CD4-positive, CD25-positive, alpha-beta regulatory T cell (primary cell): ENCODE results near the gene TSPAN18. TPM values are rescaled to one million over a fixed set of nuclear protein-coding genes. Genes with fewer than 3 reads are reported as not detected.
A peak's percentile ranks its signal among the peaks of the same experiment; 100 is the strongest.

ENCODE experiments used
- ATAC-seq, 2 donors: fragments of 150-1000 bp; cut with Tn5 transposase; one replicate each; pipeline ENCODE4 v1.10.0; 2021; ENCODE audit warnings: low read depth in 2 of 2, moderate number of reproducible peaks in 2 of 2, moderate library complexity in 1 of 2
- DNase-seq, 3 donors: peaks; one replicate each; pipeline versions ENCODE4 v3.0.0 to v3.0.0-alpha.2; 2012 to 2022; ENCODE audit warnings: mixed read lengths in 1 of 3
- H3K27ac ChIP-seq: one replicate; pipeline ENCODE4 v1.7.0; 2013; ENCODE audit warnings: mild to moderate bottlenecking, low read length; ENCODE audit not compliant: insufficient read depth, poor library complexity, severe bottlenecking
- H3K27me3 ChIP-seq: one replicate; pipeline ENCODE4 v1.7.0; 2013; ENCODE audit warnings: low read length; ENCODE audit not compliant: control insufficient read depth, insufficient read depth
- H3K36me3 ChIP-seq: one replicate; pipeline ENCODE4 v1.7.0; 2013; ENCODE audit warnings: mild to moderate bottlenecking, low read length, moderate library complexity; ENCODE audit not compliant: control insufficient read depth, insufficient read depth
- H3K4me1 ChIP-seq: 2 replicates; pipeline ENCODE4 v1.7.0; 2013; ENCODE audit warnings: mild to moderate bottlenecking, low read length; ENCODE audit not compliant: insufficient read depth, control insufficient read depth, poor library complexity, severe bottlenecking
- H3K4me3 ChIP-seq: one replicate; pipeline ENCODE4 v1.7.0; 2013; ENCODE audit warnings: low read depth, mild to moderate bottlenecking, low read length, moderate library complexity
- H3K9me3 ChIP-seq, 2 experiments: 1 replicate in 1 of 2; 2 replicates in 1 of 2; pipeline ENCODE4 v1.7.0; 2013; ENCODE audit warnings: low read length in 2 of 2, mild to moderate bottlenecking in 1 of 2, moderate library complexity in 1 of 2; ENCODE audit not compliant: control insufficient read depth in 2 of 2
- H3K27ac Mint-ChIP-seq, 3 donors: one replicate each; pipeline ENCODE4 v1.8.0; 2020 to 2022; ENCODE audit warnings: mild to moderate bottlenecking in 3 of 3, mixed read lengths in 3 of 3, moderate library complexity in 2 of 3
- H3K27me3 Mint-ChIP-seq: one replicate; pipeline ENCODE4 v1.8.0; 2022; ENCODE audit warnings: mild to moderate bottlenecking, mixed read lengths
- H3K36me3 Mint-ChIP-seq: one replicate; pipeline ENCODE4 v1.8.0; 2020; ENCODE audit warnings: mixed read lengths
- H3K4me1 Mint-ChIP-seq, 4 donors: one replicate each; pipeline ENCODE4 v1.8.0; 2020 to 2022; ENCODE audit warnings: mixed read lengths in 4 of 4, mild to moderate bottlenecking in 1 of 4
- H3K4me3 Mint-ChIP-seq, 4 donors: one replicate each; pipeline ENCODE4 v1.8.0; 2020 to 2022; ENCODE audit warnings: mild to moderate bottlenecking in 4 of 4, mixed read lengths in 4 of 4, moderate library complexity in 3 of 4
- H3K9me3 Mint-ChIP-seq, 7 donors: one replicate each; pipeline ENCODE4 v1.8.0; 2020 to 2022; ENCODE audit warnings: mixed read lengths in 7 of 7, mild to moderate bottlenecking in 3 of 7, moderate library complexity in 2 of 7
- polyA plus RNA-seq, 4 donors: library from polyadenylated mRNA; unstranded; fragments of 300-500 nt; fragmentation: Illumina TruSeq; gene quantifications; one replicate each; pipeline ENCODE4 v1.2.3, GENCODE V29; 2021
- total RNA-seq: library from RNA; stranded (reverse); gene quantifications from one replicate; pipeline ENCODE4 v1.2.3, GENCODE V29; 2022

Gene TSPAN18
- total and polyA plus RNA-seq, 5 donors from 2014 or later: 3.2 to 36.9 (median 4.9) TPM

DNA sequence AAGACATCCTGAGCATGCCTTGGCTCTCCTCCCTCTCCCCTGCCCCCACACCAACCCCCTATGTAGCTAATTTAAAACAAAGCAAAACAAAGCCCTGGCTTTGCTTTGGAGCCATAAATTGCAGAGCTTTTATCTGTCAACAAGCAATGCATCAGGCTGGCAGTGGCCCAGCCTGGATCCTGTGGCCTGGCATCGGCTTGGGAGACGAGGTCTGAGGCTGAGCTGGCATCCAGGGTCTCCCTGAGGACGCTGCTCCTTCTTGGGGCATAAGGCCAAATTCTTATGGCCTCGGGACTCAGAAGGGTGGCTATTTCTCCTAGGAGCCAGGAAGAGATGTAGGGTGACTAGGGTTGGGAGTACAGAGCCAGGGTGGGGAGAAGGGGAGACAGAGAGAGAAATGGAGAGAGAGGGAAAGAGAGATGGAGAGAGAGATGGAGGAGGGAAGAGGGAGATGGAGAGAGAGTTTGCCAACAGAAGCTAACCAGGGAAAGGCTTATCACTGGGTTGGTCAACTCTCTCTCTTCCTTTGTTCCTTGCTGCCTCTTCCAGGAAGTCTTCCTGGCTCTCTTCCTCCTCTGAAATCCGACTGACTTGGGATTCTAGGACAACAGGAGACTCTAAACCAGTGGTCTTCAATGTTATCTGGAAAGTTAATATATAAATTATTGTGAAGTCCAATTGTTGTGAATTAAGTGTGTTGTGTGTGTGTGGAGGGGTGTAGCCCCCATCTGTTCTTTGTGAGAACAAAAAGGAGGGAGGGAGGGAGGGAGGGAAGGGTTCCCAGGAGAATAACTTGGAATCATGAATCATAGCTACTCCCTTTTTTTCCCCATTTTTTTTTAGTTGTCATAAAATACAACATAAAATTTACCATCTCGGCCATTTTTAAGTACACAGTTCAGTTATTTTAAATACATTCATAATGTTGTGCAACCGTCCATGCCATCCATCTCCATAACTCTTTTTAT, 29.1 kb downstream of the TSPAN18 start:
- peaks cover 8 to 13% of the 10 kb centered on the region in 2 experiments for H3K9me3 ChIP-seq
- Mint-ChIP-seq H3K27me3 (peaks cover 4% of the 10 kb centered on the region), H3K27ac (no peak overlapping the region), H3K4me3 (no peak overlapping the region), H3K9me3 (peaks cover 0 to 15% (median 2%) of the 10 kb centered on the region in 7 donors), H3K4me1 (peaks cover 0 to 21% (median 15%) of the 10 kb centered on the region in 4 donors), H3K36me3 (peaks cover 10% of the 10 kb centered on the region)
- no peak for DNase-seq
- no peak for ATAC-seq
- H3K4me3 ChIP-seq: no peak overlapping the region
- no peak overlapping the region for H3K27ac ChIP-seq
- no peaks in the 10 kb centered on the region for H3K4me1 ChIP-seq
- H3K27me3 ChIP-seq: no peaks in the 10 kb centered on the region
- no peaks in the 10 kb centered on the region for H3K36me3 ChIP-seq

GRCh38 chr11:44758983-44759382, 32.2 kb downstream of the TSPAN18 start:
- no peaks in the 10 kb centered on the region for H3K27me3 ChIP-seq
- ATAC-seq: no peak

DNA sequence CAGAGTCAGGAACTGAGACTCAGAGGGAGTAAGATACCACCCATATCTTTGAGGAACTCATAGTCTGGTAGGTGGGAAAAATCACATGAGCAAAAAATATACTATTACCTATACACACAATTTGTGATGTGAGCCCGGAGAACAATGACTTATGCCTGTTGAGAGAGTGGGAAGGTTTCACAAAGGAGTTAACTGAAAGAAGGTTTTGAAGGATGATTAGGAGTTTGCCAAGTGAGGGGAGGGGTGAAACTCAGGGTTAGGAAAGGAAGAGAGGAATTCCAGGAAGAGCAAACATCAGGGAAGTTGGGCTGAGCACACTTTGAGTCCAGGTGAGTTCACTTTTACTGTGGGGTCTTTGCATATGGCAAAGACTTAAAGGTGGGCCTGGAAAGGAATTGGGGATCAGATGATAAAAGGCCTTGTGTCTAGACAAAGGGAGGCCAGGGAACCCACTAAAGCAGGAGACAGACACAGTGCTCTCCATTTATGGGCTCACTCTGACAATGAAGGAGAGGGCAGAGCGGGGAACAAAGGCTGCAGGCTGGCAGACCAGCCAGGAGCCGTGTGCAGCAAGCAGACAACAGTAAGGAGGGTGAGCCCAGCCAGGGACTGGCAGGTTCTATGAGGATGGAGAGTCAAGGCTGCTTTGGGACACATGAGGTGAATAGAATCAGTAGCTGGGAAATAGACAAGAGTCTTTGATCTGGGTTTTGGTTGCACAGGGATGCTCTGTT, 33.1 kb downstream of the TSPAN18 start:
- DNase-seq (no peak), ATAC-seq (no peak)
- Mint-ChIP-seq H3K27ac (no peak overlapping the region), H3K36me3 (peaks cover 12% of the 10 kb centered on the region), H3K4me1 (peaks cover 0 to 10% (median 7%) of the 10 kb centered on the region in 4 donors), H3K27me3 (peaks cover 4% of the 10 kb centered on the region), H3K9me3 (peaks cover 0 to 15% (median 2%) of the 10 kb centered on the region in 7 donors), H3K4me3 (no peak overlapping the region)
- no peaks in the 10 kb centered on the region for H3K4me1 ChIP-seq
- no peak overlapping the region for H3K4me3 ChIP-seq
- peaks cover 8 to 13% of the 10 kb centered on the region in 2 experiments for H3K9me3 ChIP-seq
- no peak overlapping the region for H3K27ac ChIP-seq
- H3K27me3 ChIP-seq: no peaks in the 10 kb centered on the region
- H3K36me3 ChIP-seq: peaks cover 9% of the 10 kb centered on the region

More at GRCh38 chr11:44758983-44759382, 32.2 kb downstream of the TSPAN18 start:
- Histone ChIP-seq H3K36me3 (peaks cover under 1% of the 10 kb centered on the region), H3K4me1 (no peaks in the 10 kb centered on the region), H3K9me3 (peaks cover 8 to 13% of the 10 kb centered on the region in 2 experiments), H3K4me3 (no peak overlapping the region), H3K27ac (no peak overlapping the region)
- H3K9me3 Mint-ChIP-seq: peaks cover 0 to 15% (median 2%) of the 10 kb centered on the region in 7 donors
- H3K4me3 Mint-ChIP-seq: no peak overlapping the region
- H3K4me1 Mint-ChIP-seq: peaks cover 0 to 14% (median 8%) of the 10 kb centered on the region in 4 donors
- H3K27me3 Mint-ChIP-seq: peaks cover 4% of the 10 kb centered on the region
- no peak overlapping the region for H3K27ac Mint-ChIP-seq
- no peak for DNase-seq
- H3K36me3 Mint-ChIP-seq: peaks cover 8% of the 10 kb centered on the region

DNA sequence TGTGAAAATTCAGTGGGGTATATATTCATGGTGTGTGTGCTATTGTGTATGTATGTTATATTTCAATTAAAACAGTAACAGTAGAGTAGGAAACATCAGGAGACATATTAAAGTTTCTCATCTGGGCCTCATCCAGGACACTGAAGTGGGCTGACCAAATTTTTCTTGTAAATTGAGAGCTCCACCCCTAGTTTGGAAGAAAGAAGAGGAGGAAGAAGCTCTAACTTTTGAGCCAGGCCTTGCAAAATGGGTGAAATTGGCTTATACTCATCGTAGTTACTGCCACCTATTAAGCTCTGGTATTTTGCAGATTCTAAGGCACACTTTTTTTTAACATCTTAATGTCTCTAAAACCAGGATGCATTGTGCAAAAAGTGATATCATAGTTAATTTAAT, 33.7 kb downstream of the TSPAN18 start:
- H3K4me3 Mint-ChIP-seq: no peak overlapping the region
- peaks cover 14% of the 10 kb centered on the region for H3K36me3 ChIP-seq
- peaks cover 0 to 10% (median 7%) of the 10 kb centered on the region in 4 donors for H3K4me1 Mint-ChIP-seq
- DNase-seq: no peak
- no peak overlapping the region for H3K4me3 ChIP-seq
- H3K27ac Mint-ChIP-seq: no peak overlapping the region
- peaks cover 4% of the 10 kb centered on the region for H3K27me3 Mint-ChIP-seq
- peaks cover 18% of the 10 kb centered on the region for H3K36me3 Mint-ChIP-seq
- no peaks in the 10 kb centered on the region for H3K4me1 ChIP-seq
- H3K9me3 Mint-ChIP-seq: peaks cover 0 to 15% (median 5%) of the 10 kb centered on the region in 7 donors
- H3K27me3 ChIP-seq: no peaks in the 10 kb centered on the region
- H3K9me3 ChIP-seq: peaks cover 8 to 13% of the 10 kb centered on the region in 2 experiments
- no peak for ATAC-seq
- H3K27ac ChIP-seq: no peak overlapping the region

- Mint-ChIP-seq H3K36me3 (peaks cover 23% of the 10 kb centered on the region), H3K27me3 (peaks cover 4% of the 10 kb centered on the region), H3K9me3 (peaks cover 0 to 15% (median 5%) of the 10 kb centered on the region in 7 donors), H3K4me1 (peaks cover 0 to 10% (median 7%) of the 10 kb centered on the region in 4 donors), H3K4me3 (no peak overlapping the region), H3K27ac (no peak overlapping the region)
- Histone ChIP-seq H3K4me1 (no peaks in the 10 kb centered on the region), H3K9me3 (peaks cover 8 to 13% of the 10 kb centered on the region in 2 experiments), H3K27ac (no peak overlapping the region), H3K4me3 (no peak overlapping the region), H3K36me3 (peaks cover 17% of the 10 kb centered on the region), H3K27me3 (no peaks in the 10 kb centered on the region)
- DNase-seq (no peak), ATAC-seq (no peak)
Measured at GRCh38 chr11:44760917-44761550, 34.3 kb downstream of the TSPAN18 start.

DNA sequence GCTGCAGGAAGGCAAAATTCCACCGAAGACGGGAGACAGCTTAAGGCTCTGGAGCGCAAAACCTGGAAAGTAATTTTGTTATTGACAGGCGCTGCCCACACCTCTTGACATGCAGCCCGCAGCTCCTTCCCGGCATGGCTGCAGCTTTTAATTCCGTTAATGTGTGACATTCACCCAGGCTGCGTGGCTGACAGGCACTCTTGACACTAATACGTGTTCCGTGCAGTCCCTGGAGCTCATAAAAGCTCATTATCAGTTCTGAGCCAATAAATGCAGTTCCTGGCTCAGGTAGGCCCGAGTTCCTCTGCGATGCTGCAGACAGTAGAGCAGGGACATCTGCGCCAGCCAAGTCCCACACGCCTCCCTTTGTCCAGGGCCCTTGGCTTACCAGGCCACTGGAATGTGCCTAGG, 34.8 kb downstream of the TSPAN18 start:
- Mint-ChIP-seq H3K4me1 (peaks cover 0 to 10% (median 6%) of the 10 kb centered on the region in 4 donors), H3K27ac (peak overlapping the region in 1 of 3 donors; percentile 8), H3K36me3 (peaks cover 26% of the 10 kb centered on the region), H3K9me3 (peaks cover 0 to 15% (median 5%) of the 10 kb centered on the region in 7 donors), H3K4me3 (no peak overlapping the region), H3K27me3 (peaks cover 4% of the 10 kb centered on the region)
- DNase-seq (no peak), ATAC-seq (no peak)
- H3K36me3 ChIP-seq: peaks cover 20% of the 10 kb centered on the region
- no peak overlapping the region for H3K4me3 ChIP-seq
- H3K4me1 ChIP-seq: no peaks in the 10 kb centered on the region
- H3K27ac ChIP-seq: no peak overlapping the region
- peaks cover 8 to 13% of the 10 kb centered on the region in 2 experiments for H3K9me3 ChIP-seq
- H3K27me3 ChIP-seq: no peaks in the 10 kb centered on the region

DNA sequence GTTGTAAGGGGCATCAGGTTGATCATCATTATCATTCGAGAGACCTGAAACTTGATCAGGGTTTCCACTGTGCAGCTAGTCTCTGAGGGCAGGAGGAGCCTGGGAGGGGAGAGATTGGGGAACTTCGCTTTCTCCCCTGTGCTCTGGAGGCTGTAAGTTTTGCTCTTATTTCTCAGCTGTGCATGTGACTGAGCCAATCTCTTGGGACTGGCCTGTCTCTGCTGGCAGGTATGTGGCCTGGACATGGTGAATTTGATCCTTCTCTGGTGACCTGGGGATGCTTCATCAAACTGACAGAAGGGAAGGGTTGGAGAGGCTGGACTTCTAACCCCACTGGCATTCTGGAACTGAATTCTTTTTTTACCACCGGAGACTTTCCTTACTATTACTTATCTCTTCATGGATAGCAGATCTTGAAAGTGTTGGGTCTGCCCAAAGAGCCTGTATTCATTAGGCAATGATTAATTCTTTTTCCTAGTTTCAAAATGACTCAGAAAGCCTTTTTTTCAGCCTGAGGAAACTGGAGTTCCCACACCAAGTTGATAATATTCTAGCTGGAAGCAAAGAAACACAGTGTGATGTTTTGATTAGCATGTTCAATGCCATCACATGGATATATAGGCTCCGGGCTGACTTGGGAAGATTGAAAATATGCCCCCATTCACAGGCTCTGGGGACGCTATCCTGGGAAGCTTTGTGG, 36.5 kb downstream of the TSPAN18 start:
- Histone ChIP-seq H3K4me1 (no peaks in the 10 kb centered on the region), H3K4me3 (no peak overlapping the region), H3K27ac (no peak overlapping the region), H3K36me3 (peaks cover 30% of the 10 kb centered on the region), H3K9me3 (peaks cover 3 to 11% of the 10 kb centered on the region in 2 experiments), H3K27me3 (no peaks in the 10 kb centered on the region)
- peaks cover 0 to 10% (median 5%) of the 10 kb centered on the region in 4 donors for H3K4me1 Mint-ChIP-seq
- H3K9me3 Mint-ChIP-seq: peaks cover 0 to 7% (median 2%) of the 10 kb centered on the region in 7 donors
- H3K27me3 Mint-ChIP-seq: peaks cover 4% of the 10 kb centered on the region
- H3K27ac Mint-ChIP-seq: no peak overlapping the region
- no peak for ATAC-seq
- DNase-seq: no peak
- H3K4me3 Mint-ChIP-seq: no peak overlapping the region
- peaks cover 27% of the 10 kb centered on the region for H3K36me3 Mint-ChIP-seq
